K562 (cell line): ENCODE measurements around the gene SAE1. TPM values are rescaled to one million over a fixed set of nuclear protein-coding genes. Genes with fewer than 3 reads are reported as not detected.

Experiments used
- CHD4 ChIP-seq: fragments of 200-600 bp; sonication (generic); IDR thresholded peaks from 3 replicates; pipeline ENCODE4 v1.6.1; 2012; ENCODE audit warnings: low read depth, mild to moderate bottlenecking, mixed read lengths, low read length, inconsistent platforms; ENCODE audit not compliant: insufficient read depth, insufficient replicate concordance, poor library complexity, severe bottlenecking
- DPF2 ChIP-seq: fragments of 450-650 bp; IDR thresholded peaks from 2 replicates; pipeline ENCODE4 v1.6.1; 2016
- E2F3 ChIP-seq: fragments of 250-450 bp; sonication (Bioruptor Pico); IDR thresholded peaks from 2 replicates; pipeline ENCODE4 v1.4.0; 2020; ENCODE audit warnings: mild to moderate bottlenecking
- POLR2AphosphoS5 ChIP-seq: IDR thresholded peaks from 2 replicates; pipeline ENCODE4 v1.6.1; 2011; ENCODE audit warnings: mild to moderate bottlenecking, low read depth, low read length, moderate library complexity; ENCODE audit not compliant: control insufficient read depth, insufficient read depth
- PPARD ChIP-seq: fragments of 250-450 bp; sonication (Bioruptor Pico); IDR thresholded peaks from 2 replicates; pipeline ENCODE4 v1.8.0; 2022; ENCODE audit warnings: inconsistent platforms, mild to moderate bottlenecking, moderate library complexity
- PRMT5 ChIP-seq: sonication (generic); formaldehyde crosslinking; IDR thresholded peaks from 2 replicates; pipeline ENCODE4 v1.5.0; 2020; ENCODE audit warnings: missing genetic modification reagents
- TSC22D4 ChIP-seq: fragments of 450-650 bp; IDR thresholded peaks from 2 replicates; pipeline ENCODE4 v1.6.1; 2016; ENCODE audit warnings: missing genetic modification characterization, missing biosample characterization, control low read depth
- ZNF134 ChIP-seq: fragments of 250-450 bp; sonication (Bioruptor Pico); conservative IDR thresholded peaks from 2 replicates; pipeline ENCODE4 v1.4.0; 2020
- ZNF165 ChIP-seq: fragments of 250-450 bp; sonication (Bioruptor Pico); IDR thresholded peaks from 2 replicates; pipeline ENCODE4 v1.4.0; 2020; ENCODE audit warnings: borderline replicate concordance
- ZNF217 ChIP-seq: sonication (generic); formaldehyde crosslinking; IDR thresholded peaks from 2 replicates; pipeline ENCODE4 v1.8.0; 2022; ENCODE audit warnings: mild to moderate bottlenecking, missing genetic modification reagents
- ZNF239 ChIP-seq: fragments of 250-450 bp; sonication (Bioruptor Pico); IDR thresholded peaks from 2 replicates; pipeline ENCODE4 v1.4.0; 2020; ENCODE audit warnings: mild to moderate bottlenecking
- ZNF507 ChIP-seq: conservative IDR thresholded peaks from 2 replicates; pipeline ENCODE4 v1.6.1; 2017; ENCODE audit warnings: missing genetic modification characterization, missing compliant biosample characterization
- ZNF586 ChIP-seq: fragments of 450-650 bp; formaldehyde crosslinking; conservative IDR thresholded peaks from 2 replicates; pipeline ENCODE4 v1.4.0; 2020; ENCODE audit warnings: mild to moderate bottlenecking, moderate library complexity
- ZNF79 ChIP-seq: fragments of 250-450 bp; sonication (Bioruptor Pico); IDR thresholded peaks from 2 replicates; pipeline ENCODE4 v1.4.0; 2020; ENCODE audit warnings: low read depth, mild to moderate bottlenecking, moderate library complexity
- polyA plus RNA-seq, 8 experiments: library from polyadenylated mRNA; depleted of rRNA in 4 of 8; stranded (reverse) in 5 of 8; unstranded in 3 of 8; fragments of >200 nt; fragmentation: Nextera tagmentation in 2 of 8; fragmentation: Illumina TruSeq in 1 of 8; extraction: Ambion mirVana in 2 of 8; extraction: Trizol in 1 of 8; gene quantifications; 2 replicates each; pipeline versions ENCODE4 v1.2.1 to v1.2.3, GENCODE V29; 2011 to 2014; ENCODE audit warnings: inconsistent platforms in 1 of 8, missing spikeins in 1 of 8
- total RNA-seq, 7 experiments: library from RNA; depleted of rRNA in 6 of 7; stranded (reverse); fragments of >200 nt in 6 of 7; fragmentation: Illumina TruSeq in 2 of 7; extraction: Trizol in 2 of 7; gene quantifications; 2 replicates each; pipeline versions ENCODE4 v1.2.1 to v1.2.3, GENCODE V29; 2011 to 2021; ENCODE audit warnings: low replicate concordance in 1 of 7
- TF ChIP-seq, protein P1 (sequence below): sonication (generic); formaldehyde crosslinking; IDR thresholded peaks from 2 replicates; pipeline ENCODE4 v1.8.0; 2022; ENCODE audit warnings: mild to moderate bottlenecking, missing genetic modification reagents
- TF ChIP-seq, protein P2 (sequence below): fragments of 150-350 bp; IDR thresholded peaks from 2 replicates; pipeline ENCODE4 v1.6.1; 2014; ENCODE audit warnings: low read depth, mild to moderate bottlenecking, low read length, borderline replicate concordance
- TF ChIP-seq, protein P3 (sequence below), 2 experiments: fragments of 150-350 bp in 1 of 2; IDR thresholded peaks; 2 replicates each; pipeline ENCODE4 v1.6.1; 2012 to 2016; ENCODE audit warnings: low read depth in 2 of 2, low read length in 2 of 2, mild to moderate bottlenecking in 1 of 2, moderate library complexity in 1 of 2
- TF ChIP-seq, protein P4 (sequence below): fragments of 450-650 bp; IDR thresholded peaks from 2 replicates; pipeline ENCODE4 v1.6.1; 2016; ENCODE audit warnings: low read depth, mild to moderate bottlenecking, moderate library complexity

The SAE1 gene
- total and polyA plus RNA-seq, 9 of the 15 experiments (the other 6 are each of a cell fraction or from before 2014, with no cell fraction given): 82.8 to 299 (median 217) TPM

DNA sequence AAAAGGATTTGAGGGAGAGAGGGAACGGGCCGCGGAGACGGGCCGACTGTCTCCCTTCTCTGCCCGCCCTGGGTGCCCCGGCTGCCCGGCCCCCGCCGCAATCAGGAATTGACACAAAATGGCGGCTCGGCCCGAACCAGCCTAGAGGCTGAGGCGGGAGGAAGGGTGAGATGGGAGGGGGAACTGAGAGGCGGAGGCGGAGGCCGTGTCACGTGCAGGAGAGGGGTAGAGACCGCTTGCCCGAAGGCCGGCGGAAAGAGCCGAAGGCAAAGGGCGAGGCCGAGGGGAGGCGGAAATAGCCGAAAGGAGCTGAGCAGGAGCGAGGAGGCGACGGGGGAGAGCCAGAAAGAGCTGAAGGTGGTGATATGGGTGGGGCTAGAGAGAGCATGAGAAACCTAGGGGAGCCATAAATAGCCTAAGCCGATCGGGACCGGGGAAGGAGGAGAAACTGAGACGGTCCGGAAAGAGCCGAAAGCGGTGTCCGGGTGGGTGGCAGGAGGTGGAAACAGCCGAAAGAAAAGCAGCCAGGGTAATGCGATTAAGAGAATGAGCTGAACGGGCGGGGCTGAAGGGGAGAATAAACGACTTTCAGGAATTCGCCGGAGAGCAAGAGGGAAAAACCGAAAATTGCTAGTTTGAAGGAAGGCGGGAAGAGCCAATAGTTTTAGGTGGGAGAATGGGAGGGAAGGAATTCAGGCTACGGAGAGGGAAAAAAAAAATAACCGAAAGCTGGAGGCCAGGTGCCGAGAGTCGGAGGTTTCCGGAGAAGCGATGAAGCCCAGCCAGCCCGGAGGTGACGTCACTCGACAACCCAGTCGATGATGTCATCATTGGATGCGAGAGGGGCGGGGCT is 17.4 kb upstream of the SAE1 start, which contains the start of gene ZC3H4 (continued):
- TF ChIP-seq PPARD (CRISPR knock-in tag) (0 out of 2 replicates have a peak, but pooled peaks have one; percentile 46), TSC22D4 (tag) (no peak), E2F3 (CRISPR knock-in tag) (no peak), ZNF507 (tag) (no peak), ZNF586 (CRISPR knock-in tag) (no peak), POLR2AphosphoS5 (peak; percentile 67), DPF2 (peak; percentile 81), ZNF134 (CRISPR knock-in tag) (0 out of 2 replicates have a peak, but pooled peaks have one; percentile 35), ZNF239 (CRISPR knock-in tag) (no peak), ZNF165 (CRISPR knock-in tag) (0 out of 2 replicates have a peak, but pooled peaks have one; percentile 29), CHD4 (no peak), ZNF79 (no peak), PRMT5 (CRISPR knock-in tag) (no peak), ZNF217 (CRISPR knock-in tag) (no peak)
- TF ChIP-seq, protein P1, sequence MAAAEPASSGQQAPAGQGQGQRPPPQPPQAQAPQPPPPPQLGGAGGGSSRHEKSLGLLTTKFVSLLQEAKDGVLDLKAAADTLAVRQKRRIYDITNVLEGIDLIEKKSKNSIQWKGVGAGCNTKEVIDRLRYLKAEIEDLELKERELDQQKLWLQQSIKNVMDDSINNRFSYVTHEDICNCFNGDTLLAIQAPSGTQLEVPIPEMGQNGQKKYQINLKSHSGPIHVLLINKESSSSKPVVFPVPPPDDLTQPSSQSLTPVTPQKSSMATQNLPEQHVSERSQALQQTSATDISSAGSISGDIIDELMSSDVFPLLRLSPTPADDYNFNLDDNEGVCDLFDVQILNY (CRISPR knock-in tag): no peak
- TF ChIP-seq, protein P2, sequence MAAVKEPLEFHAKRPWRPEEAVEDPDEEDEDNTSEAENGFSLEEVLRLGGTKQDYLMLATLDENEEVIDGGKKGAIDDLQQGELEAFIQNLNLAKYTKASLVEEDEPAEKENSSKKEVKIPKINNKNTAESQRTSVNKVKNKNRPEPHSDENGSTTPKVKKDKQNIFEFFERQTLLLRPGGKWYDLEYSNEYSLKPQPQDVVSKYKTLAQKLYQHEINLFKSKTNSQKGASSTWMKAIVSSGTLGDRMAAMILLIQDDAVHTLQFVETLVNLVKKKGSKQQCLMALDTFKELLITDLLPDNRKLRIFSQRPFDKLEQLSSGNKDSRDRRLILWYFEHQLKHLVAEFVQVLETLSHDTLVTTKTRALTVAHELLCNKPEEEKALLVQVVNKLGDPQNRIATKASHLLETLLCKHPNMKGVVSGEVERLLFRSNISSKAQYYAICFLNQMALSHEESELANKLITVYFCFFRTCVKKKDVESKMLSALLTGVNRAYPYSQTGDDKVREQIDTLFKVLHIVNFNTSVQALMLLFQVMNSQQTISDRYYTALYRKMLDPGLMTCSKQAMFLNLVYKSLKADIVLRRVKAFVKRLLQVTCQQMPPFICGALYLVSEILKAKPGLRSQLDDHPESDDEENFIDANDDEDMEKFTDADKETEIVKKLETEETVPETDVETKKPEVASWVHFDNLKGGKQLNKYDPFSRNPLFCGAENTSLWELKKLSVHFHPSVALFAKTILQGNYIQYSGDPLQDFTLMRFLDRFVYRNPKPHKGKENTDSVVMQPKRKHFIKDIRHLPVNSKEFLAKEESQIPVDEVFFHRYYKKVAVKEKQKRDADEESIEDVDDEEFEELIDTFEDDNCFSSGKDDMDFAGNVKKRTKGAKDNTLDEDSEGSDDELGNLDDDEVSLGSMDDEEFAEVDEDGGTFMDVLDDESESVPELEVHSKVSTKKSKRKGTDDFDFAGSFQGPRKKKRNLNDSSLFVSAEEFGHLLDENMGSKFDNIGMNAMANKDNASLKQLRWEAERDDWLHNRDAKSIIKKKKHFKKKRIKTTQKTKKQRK: no peak
- TF ChIP-seq, protein P3, sequence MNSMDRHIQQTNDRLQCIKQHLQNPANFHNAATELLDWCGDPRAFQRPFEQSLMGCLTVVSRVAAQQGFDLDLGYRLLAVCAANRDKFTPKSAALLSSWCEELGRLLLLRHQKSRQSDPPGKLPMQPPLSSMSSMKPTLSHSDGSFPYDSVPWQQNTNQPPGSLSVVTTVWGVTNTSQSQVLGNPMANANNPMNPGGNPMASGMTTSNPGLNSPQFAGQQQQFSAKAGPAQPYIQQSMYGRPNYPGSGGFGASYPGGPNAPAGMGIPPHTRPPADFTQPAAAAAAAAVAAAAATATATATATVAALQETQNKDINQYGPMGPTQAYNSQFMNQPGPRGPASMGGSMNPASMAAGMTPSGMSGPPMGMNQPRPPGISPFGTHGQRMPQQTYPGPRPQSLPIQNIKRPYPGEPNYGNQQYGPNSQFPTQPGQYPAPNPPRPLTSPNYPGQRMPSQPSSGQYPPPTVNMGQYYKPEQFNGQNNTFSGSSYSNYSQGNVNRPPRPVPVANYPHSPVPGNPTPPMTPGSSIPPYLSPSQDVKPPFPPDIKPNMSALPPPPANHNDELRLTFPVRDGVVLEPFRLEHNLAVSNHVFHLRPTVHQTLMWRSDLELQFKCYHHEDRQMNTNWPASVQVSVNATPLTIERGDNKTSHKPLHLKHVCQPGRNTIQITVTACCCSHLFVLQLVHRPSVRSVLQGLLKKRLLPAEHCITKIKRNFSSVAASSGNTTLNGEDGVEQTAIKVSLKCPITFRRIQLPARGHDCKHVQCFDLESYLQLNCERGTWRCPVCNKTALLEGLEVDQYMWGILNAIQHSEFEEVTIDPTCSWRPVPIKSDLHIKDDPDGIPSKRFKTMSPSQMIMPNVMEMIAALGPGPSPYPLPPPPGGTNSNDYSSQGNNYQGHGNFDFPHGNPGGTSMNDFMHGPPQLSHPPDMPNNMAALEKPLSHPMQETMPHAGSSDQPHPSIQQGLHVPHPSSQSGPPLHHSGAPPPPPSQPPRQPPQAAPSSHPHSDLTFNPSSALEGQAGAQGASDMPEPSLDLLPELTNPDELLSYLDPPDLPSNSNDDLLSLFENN (IDR thresholded peaks at IDR 0.05; ENCODE audit: low read depth in 2 of 2, low read length in 2 of 2): peak in 1 of 2 experiments; percentile 15; a peak in 1 of 4 replicates
- TF ChIP-seq, protein P4, sequence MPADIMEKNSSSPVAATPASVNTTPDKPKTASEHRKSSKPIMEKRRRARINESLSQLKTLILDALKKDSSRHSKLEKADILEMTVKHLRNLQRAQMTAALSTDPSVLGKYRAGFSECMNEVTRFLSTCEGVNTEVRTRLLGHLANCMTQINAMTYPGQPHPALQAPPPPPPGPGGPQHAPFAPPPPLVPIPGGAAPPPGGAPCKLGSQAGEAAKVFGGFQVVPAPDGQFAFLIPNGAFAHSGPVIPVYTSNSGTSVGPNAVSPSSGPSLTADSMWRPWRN: no peak
